Measurements from ENCODE around the gene CDX1.

CDX1 gene

DNA sequence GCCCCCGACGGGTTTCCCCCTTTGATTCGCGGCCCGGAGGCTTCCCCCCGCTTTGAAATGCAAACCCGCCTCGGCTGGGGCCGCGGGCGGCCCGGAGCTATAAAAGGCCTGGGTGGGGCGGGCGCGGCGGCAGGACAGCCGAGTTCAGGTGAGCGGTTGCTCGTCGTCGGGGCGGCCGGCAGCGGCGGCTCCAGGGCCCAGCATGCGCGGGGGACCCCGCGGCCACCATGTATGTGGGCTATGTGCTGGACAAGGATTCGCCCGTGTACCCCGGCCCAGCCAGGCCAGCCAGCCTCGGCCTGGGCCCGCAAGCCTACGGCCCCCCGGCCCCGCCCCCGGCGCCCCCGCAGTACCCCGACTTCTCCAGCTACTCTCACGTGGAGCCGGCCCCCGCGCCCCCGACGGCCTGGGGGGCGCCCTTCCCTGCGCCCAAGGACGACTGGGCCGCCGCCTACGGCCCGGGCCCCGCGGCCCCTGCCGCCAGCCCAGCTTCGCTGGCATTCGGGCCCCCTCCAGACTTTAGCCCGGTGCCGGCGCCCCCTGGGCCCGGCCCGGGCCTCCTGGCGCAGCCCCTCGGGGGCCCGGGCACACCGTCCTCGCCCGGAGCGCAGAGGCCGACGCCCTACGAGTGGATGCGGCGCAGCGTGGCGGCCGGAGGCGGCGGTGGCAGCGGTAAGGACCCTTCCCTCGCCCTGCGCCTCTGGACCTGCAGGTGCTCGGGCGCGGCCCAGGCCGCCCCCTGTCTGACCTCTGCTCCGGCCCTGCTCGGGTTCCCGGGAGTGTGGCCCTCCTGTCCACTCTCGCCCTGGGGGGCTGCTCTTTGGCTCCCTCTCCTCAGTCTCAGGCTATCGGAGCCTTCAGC lies at the start of gene CDX1:
TSS of gene CDX1 (plus strand) at position 129 of the 862 bp plus-strand sequence. CDS start at position 228, 99 bp downstream.
- no peak for DNase-seq

DNA sequence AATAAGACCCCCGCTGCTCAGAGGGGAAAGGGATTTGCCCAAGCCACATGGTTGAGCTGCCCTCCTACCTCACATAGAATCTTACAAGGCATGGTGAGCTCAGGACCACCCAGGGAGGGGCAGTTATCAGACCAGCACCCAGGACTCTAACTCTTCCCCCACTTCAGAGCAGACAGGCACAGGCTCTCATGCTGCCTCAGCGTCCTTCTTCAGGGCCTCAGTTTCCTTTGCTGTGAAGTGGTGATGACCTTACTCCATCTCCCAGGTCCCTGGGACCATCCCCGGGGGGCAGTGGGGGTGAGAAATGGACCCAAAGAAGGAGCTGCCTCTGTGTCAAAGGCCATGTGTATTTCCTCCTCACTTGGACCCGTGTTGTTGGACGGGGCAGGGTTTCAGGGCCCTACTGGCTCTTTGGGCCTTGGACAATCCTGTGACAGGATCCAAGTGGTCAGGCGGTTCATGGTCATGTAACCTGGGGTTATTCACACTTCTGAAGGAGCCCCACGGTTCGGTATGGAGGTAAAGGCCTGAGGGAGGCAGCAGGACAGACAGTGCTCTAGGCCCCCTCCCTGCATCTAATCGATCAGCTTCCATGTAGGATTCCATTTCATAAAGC lies 48.5 kb upstream of the CDX1 start:
- DNase-seq, result no peak

DNA sequence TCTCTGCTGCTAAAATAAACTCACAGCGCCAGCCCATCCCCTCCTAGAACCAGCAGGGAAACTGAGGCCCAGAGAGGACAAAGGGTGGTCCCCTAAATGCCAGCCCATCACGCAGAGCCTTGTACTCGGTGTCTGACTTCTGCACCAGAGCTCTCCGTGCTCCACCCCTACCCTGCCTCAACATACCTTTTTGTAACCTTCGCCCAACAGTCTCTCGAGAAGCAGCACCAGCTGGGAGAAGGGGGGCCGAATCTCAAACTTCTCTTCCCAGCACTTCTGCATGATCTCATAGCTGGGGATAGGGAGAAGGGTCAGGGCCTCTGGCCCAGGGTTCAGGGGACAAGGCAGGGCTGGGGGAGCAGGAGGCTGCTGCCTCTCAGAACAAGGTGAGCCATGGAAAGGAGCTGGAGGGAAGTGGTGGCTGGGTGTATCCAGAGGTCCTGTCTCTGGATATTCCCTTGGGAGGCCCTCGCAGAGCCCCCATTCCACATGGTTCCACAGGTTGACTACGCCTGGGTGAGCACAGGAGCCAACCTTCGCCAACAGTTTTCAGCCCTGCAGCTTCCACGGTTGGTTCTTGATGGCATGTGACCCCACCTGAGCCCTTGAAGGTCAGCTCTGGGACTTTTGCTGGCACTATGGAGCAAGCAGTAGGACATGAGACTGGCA lies 47.9 kb upstream of the CDX1 start:
- DNase-seq, result no peak

DNA sequence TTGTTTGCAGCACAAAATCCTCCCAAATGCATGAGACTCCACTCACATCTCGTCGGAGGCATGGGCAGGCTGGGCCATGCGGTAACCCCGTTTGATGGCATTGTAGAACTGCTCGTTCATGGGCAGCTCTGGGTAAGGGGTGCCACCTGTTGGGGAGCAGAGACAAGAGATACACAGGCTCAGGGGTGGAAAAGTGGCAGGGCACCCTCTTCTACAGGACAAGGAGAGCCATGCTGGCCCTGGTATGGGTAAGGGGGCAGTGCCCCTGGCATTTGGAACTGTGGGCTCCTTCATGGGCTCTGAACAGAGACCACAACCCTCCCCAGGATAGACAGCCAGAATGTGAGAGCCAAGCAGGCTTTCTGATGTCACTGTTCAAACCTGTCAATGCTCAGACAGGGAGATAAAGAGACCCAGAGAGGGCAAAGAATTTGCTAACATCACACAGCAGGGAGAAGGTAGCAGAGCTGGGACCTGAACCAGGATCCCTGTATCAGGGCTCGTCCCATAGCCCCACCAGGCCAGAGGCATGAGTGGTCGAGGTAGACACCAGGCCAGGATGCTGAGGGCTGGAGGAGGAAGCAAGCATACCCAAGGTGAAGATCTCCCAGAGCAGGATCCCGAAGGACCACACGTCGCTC lies 47.0 kb upstream of the CDX1 start:
- no peak for DNase-seq

DNA sequence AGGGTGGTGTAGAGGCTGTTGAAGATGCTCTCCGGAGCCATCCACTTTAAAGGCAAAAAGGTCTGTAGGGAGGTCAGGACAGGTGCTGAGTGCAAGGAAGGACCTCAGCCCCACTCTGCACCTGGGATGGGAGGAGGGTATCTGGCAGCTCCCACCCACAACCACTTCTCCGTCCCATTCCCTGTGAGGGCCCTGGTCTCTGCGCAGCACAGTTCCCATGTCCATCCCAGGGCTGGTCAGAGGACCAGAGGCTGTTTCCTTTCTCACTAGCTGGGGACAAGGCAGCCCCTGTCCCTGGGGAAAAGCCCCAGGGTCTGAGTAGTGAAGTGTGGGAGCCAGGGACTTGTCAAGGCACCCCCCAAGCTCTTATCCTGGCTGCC lies 46.5 kb upstream of the CDX1 start:
- no peak for DNase-seq

DNA sequence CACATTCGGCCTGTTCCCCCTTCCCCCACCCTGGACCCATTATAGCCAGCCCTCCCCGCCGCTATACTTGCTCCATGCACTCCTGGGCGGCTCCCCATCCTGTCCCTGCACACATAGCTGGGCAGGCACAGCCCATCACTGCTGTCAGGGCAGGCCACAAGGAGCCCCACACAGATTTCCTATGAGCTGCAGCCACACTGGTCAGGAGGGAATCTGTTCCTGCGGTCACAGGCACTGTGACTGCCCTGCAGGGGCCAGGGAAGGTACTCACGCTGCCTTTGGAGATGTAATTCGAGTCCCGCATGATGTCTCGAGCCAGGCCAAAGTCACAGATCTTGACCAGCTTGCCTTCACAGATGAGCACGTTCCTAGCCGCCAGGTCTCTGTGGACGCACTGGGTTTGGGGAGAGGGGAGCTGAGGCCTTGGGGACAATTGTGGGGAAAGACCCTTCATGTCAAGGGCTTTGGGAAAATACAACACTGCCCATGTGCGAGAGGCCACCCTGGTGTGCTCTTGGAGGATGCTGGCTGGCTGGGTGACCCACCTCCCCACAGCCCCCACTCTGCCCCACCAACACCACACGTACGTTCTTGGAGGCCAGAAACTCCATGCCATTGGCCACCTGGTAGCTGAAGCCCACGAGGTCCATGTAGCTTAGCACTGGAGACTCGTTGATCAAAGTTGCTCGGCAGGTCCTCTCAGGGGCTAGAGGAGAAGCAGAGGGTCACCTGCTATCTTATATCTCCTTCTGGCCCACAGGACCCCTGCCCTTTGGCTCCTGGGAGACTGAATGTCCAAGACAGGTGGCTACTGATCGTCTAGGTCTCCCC lies 45.7 kb upstream of the CDX1 start:
- no peak for DNase-seq

DNA sequence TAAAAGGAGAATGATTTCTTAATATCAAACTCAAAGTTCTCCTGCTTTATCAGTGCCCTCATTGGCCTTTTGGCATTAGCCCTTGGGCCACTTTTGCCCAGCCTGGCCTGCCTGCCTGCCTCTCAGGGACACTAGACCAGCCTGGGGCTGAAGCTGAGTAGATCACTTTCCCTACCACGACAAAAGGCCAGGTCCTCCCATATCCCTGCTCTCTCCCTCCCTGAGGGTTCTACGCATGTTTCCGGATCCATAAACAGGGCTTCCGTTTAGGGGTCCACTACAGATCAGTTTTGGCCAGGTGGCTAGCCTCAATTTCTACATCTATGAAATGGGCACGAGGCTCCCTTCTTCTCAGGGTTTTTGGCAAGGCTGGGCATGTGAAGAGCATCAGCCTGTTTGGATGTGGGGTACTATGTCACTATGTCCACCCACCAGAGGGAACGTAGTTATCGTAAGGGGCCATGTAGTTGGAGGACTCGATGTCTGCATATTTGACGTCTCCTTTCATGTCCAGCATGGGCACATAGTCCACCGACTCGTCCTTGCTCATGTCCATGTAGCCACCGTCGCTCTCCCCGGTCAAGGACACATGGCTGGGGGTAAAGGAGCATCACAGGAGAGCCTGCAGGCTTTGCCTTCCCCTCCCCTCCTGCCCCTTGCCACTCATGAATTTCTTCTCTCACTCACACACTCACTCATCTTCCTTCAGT lies 45.0 kb upstream of the CDX1 start:
- DNase-seq, result no peak

DNA sequence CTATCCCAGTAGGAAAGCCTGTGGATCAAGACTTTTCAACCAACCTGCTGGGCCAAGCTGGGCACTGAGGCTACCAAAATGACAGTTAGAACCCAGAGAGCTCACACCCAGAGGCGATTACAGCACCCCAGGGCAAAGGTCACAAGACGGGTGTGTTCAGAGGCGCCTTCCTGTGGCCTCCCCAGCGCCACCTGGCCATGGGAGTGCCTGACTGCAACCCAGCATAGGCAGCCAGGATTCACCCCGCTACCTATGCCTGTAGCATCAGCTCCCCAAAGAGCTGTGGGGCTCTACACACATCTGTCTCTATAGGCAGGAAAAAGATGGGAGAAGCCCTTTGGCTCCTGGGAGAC lies 44.4 kb upstream of the CDX1 start:
- no peak for DNase-seq

DNA sequence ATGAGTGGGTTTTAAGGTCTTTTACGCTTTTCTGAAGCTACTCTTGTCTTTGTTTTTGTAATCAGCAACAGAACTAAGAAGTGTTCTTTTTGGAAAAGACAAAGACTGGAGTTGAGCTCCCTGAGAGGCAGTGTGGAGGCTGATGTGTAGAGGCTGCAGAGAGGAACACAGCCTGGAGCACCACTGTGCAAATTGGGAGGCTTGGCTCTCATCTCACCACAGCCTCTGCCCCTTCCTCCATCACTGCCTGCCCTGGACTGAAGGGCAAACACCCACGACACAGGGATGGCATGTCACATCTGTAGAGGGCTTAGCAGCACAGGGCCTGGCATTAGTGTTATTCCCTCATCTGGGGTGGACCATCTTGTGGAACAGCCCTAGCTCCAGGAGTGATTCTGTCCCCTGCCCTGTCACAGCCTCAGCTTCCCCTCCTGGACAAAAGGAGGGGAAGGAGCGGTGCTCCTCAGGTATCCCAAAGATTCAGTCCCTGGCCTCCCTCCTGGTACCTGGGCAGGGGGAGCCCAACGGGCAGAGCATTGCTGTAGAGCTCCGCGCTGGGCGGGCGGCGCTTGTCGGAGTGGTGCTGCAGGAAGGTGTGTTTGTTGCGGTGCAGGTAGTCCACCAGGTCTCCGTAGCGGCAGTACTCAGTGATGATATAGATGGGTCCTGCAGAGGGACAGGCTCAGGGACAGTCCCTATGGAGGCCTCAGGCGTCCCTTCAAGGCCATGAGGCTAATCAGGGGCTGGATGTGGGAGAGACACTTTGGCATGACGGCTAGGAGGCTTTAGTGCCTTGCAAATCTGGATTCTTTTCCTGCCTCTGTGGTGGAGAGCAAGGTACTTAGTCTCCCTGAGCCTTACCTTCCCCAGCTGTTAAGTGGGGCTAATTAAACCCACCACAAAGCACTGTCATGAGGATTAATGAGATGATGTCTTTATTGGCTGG lies 43.8 kb upstream of the CDX1 start:
- DNase-seq, result no peak

DNA sequence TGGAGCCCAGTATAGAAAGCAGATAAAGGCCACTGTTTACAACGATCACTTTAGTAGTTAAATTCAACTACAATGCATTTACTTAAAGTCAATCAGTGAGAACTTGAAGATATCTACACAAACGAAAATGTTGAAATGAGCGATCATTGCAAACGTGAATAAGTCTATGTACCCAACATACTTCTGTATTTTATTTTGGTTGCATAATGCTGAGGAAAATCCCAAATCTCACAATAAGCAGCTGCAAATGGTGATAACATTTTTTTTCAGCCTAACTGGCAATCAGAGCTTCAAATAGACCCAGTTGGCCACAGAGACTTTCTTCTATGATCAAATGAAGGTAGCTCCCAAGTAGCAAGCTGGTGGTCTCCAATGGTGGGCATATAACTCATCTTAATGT lies 43.0 kb upstream of the CDX1 start:
- no peak for DNase-seq

DNA sequence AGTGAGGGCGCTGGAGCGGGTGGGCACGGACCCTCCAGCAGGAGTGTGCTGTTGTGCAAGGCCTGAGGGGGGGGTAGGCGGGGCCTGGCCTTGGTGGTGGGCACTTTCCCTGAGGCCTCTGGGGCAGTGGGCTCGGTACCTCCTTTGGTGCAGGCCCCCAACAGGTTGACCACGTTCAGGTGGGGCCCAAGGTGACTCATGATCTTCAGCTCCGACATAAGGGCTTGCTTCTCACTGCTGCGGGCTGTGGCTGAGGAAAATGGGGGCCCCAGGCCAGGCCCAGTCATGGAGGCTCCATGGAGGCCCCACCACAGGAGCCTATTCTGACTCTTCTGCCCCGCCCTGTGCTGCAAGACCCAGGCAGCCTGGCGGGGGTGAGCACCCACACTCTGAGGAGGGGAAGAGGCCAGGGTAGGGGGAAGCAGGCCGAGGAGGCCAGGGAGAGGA lies 42.4 kb upstream of the CDX1 start:
- no peak for DNase-seq

DNA sequence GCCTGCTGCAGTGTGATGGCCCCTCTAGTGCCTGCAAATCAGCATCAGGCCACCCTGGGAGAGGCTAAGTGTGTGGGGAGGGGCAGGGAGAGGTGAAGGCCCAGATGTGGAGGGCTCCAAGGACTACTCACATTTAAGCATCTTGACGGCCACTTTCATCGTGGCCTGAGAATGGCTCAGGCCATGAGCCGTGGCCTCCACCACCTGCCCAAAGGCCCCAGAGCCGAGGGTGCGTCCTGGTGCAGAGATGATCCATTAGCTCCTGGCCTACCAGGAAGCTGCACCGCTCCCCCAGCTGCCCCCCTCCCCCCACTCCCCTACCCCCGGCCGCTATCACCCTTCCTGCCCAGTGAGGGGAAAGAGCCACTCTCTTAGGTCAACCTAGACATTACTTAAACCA lies 42.0 kb upstream of the CDX1 start:
- no peak for DNase-seq

DNA sequence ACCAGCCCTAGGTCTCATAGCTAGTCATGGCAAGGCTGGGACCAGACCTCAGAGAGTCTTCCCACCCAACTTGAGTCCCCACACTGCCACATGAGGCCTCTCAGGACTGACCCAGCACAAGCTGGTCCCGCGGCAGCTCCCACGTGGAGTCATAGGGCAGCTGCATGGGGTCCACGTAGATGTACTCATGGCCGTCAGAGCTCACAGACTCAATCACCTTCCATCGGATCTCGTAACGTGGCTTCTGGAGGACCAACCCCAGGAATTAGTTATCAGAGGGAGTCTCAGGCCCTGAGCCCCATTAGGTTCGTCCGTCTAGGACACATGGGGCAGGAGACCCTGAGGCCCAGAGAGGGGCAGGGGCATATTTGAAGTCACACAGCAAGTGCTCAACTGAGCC lies 41.2 kb upstream of the CDX1 start:
- no peak for DNase-seq

DNA sequence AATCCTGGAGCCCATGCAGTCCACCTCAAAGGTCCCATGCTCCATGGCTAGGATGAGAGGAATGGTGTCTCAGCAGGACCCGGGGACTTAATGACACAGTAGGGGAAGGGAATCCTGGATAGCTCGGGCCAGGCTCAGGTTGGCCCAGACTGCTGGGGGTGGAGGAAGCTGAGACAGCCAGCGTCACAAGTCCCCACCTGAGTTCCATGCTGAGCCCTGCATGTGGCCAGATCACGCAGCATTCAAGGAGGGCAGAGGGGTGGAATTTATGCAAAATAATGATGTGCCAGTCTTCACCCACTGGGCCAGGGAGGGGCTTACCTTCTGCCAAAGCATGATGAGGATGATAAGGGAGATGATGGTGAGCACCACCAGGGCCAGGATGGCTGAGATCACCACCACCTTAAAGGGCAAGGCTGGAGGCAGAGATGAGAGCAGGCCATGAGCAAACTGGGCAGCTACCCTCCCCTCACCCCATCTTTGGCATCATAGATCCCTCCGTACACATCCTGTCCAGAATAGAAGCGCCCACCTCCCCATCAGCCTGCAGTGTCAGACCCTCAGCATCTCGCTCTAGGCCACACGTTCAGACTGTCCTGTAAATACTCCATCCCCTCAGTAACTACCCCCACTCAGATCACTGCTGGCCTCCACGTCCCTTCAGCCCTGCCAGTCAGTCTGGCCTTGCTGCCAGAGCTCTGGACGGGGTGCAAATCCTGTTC lies 40.2 kb upstream of the CDX1 start:
- no peak for DNase-seq

DNA sequence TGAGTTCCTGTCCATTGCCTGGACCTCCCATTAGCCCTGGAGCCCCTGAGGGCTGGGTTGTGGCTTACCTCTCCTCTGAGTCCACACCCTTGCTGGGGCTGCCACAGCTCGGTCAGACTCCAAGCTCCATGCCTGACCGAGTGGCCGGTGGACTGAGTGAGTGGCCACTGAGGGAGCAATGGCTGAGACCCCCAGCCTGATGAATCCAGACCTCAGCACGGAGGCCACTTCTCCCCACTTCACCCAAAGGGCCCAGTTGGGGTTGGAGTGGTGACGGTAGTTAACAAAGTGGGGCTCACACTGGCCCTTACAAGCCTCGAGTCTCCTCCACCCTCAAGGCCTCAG lies 39.7 kb upstream of the CDX1 start:
- DNase-seq, result no peak

DNA sequence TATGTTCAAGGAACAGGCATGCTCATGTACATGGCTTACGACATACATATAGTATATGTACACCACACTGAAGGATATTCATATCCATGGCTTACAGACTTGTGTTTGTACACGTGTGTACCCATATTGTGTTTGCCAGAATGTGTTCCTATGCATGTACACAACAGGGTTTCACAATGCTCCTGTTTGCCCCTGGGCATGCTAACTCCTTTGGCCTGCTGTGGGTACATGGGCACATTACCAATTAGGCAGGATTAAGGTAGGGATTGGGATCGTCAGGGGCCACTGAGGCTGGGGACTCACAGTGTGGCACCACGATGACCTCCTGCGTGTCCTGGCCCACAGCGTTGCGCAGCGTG lies 37.1 kb upstream of the CDX1 start:
- no peak for DNase-seq

DNA sequence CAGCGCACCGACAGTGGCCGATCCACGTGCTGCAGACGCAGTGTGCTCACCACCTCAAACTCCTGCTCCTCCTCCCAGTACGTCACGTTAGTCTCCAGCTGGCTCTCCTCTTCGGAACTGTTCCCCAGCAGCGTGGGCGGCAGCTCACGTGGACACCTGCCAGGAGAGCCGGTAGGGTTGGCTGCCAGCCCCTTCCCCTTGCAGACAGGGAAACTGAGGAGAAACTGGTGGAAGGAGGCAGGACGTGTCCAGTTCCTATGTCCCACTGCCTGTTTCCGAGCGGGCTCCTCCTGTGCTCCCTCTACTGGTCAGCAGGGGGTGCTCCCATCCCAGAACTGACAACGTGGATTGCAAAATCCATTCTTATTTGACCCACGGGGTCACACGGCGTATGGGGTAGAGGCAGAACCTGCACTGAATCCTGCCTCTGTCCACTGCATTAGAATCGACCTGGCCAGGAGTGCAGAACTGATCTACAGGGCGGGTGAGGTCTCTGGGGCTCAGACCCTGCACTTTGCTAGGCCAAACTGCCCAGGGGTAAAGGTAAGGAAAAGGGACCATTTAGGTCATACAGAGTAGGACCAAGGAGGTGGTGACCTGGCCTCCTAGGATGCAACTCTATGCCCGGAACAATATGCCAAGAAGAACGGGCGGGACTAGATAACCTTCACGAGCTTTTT lies 36.6 kb upstream of the CDX1 start:
- peak; percentile 47 to 61 for DNase-seq

DNA sequence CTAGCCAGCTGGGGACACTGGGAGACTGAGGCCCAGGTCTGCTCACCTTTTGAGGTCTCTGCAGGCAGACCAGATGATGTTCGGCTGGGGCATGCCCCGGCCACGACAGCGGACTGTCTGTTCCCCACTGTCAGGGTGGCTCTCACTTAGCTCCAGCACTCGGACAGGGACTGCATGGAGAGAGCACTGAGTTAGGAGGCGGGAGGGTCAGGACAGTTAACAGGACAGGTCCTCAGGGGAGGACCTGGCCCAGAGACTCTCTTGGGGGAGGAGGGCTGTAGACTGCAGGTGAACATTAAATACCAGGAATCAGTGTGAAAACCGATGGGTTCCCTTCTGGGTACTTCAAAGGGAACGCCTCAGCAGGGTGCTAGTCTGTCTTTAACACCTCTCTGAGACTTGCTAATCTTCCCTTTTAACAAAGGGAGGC lies 36.1 kb upstream of the CDX1 start:
- no peak for DNase-seq

DNA sequence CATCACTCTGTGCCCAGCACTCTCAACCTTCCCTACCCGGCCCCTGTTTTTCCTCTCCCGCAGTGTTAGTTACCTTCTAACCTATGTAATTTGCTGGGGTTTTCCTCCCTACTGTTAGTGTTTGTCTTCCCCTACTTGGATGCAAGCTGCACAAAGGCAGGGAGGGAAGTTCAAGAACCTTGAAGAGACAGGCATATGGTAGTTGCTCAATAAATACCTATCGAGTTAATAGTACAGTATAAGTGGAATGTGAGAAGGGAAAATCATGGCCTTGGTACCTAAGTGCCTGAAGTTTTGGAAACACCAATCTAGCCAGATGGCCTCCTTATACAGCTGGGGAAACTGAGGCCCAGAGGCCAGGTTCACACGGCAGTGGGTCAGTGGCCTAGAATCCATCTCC lies 35.1 kb upstream of the CDX1 start:
- no peak for DNase-seq

Measured in NCI-H446 (cell line).